ENCODE data around the gene RNF11.

GRCh38 chr1:51290489-51290847 lies 54.4 kb downstream of the RNF11 start:
- TF ChIP-seq POLR2A (IDR thresholded peaks at IDR 0.05): no peak
- TF ChIP-seq, protein P1, sequence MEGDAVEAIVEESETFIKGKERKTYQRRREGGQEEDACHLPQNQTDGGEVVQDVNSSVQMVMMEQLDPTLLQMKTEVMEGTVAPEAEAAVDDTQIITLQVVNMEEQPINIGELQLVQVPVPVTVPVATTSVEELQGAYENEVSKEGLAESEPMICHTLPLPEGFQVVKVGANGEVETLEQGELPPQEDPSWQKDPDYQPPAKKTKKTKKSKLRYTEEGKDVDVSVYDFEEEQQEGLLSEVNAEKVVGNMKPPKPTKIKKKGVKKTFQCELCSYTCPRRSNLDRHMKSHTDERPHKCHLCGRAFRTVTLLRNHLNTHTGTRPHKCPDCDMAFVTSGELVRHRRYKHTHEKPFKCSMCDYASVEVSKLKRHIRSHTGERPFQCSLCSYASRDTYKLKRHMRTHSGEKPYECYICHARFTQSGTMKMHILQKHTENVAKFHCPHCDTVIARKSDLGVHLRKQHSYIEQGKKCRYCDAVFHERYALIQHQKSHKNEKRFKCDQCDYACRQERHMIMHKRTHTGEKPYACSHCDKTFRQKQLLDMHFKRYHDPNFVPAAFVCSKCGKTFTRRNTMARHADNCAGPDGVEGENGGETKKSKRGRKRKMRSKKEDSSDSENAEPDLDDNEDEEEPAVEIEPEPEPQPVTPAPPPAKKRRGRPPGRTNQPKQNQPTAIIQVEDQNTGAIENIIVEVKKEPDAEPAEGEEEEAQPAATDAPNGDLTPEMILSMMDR (IDR thresholded peaks at IDR 0.05 in 4 of 5, conservative IDR thresholded peaks at IDR 0.05 in 1 of 5): no peak

Data from gastrocnemius medialis (tissue), 4 donors.